ENCODE data around the gene FAM219A.

The FAM219A gene, protein sequence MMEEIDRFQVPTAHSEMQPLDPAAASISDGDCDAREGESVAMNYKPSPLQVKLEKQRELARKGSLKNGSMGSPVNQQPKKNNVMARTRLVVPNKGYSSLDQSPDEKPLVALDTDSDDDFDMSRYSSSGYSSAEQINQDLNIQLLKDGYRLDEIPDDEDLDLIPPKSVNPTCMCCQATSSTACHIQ

GRCh38 chr9:34458013-34458958 is at the start of gene FAM219A, which contains the start of gene DNAI1:
Gene FAM219A (minus strand): TSS chr9:34458570. CDS start chr9:34458263, 307 bp downstream.
Gene DNAI1 (plus strand): TSS chr9:34458805. CDS start chr9:34459006, 201 bp downstream.
- DNase-seq = peak; percentile 99

- DNase-seq = no peak
Observed at GRCh38 chr9:34507966-34508365, 49.6 kb upstream of the FAM219A start.

- no peak for DNase-seq
Observed at GRCh38 chr9:34507556-34507955, 49.2 kb upstream of the FAM219A start.

- no peak for DNase-seq
Observed at GRCh38 chr9:34506623-34507022, 48.3 kb upstream of the FAM219A start.

DNA sequence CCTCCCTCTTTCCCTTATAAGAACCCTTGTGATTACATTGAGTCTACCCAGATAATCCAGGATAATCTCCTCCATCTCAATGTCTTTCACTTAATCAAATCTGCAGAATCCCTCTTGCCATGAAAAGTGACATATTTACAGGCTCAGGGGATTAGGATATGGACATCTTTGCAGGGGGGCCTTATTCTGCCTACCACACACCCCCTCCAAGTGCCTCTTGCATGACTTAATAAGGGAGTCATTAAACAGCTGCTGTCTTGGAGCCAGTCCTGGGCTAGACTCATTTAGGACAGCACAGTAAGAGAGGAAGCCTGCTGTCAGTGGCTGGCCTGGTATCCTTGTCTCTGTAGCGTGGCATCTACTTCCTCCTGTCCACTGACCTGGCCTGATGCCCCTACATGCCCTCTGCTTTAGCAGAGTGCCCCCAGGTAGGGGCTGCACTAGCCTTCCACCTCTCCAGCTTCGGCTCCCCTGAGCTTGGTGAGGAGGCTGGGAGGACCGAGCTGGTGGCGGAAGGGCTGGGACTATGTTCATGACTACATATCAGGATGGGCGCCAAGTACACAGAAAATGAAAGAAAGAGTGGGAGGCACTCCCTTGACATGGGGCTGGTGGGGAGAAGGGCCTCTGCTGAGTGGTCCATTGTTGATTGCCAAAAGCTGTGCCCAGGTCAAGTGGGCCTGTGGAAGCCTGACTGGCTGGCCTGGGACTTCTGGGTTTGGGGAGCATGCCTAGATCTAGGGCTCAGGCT is 47.2 kb upstream of the FAM219A start:
- no peak for DNase-seq

DNA sequence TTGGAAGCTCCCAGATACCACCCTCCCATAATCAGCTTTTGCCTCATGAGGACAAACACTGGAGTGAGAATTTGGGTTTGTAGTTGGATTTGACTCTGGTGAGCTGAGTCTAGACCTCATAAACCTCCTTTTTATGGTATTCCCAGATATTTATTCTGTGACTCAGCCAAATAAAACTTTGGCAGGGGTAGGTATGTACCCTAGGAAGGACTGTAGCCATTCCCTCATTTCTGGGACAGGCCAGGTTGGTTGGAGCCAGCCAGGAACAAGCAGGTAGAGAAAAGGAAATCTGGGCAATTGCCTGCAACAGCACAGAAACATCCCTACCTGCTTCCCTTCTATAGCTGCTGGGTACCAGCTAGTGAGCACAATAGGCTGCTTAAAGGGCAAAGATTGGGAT is 45.0 kb upstream of the FAM219A start:
- no peak for DNase-seq

GRCh38 chr9:34502891-34503290 is 44.5 kb upstream of the FAM219A start:
- DNase-seq = peak; percentile 61

GRCh38 chr9:34502471-34502870 is 44.1 kb upstream of the FAM219A start:
- DNase-seq = no peak

DNA sequence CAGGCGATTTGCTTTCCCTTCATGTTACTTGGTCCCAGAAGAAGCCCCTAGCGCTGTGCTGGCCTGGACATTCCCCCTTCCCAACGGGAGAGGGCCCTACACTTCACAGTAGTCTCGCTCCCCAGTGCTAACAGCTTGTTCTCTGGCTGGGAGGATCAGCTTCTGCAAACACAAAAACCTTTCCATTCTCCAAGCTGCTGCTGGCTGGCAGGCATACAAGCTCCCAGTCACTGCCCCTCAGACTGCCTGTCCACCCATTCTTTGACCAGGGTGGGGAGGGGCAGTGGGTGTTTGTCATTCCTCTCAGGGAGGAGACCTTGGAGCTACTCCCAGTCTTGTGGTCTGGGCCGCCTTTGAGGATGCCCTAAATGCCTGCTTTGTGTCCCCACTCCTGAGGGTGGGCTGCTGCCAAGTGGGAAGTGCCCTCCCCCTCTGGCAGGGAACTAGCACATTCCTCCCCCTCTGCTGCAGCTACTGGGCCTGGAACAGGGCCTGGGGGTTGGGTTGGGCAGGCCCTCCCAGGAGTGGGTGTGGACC is 43.6 kb upstream of the FAM219A start:
- DNase-seq = peak; percentile 96

- DNase-seq = no peak
Observed at GRCh38 chr9:34501372-34501771, 43.0 kb upstream of the FAM219A start.

GRCh38 chr9:34500623-34501267 is 42.4 kb upstream of the FAM219A start:
- DNase-seq = peak; percentile 64

GRCh38 chr9:34499076-34499475 is 40.7 kb upstream of the FAM219A start:
- DNase-seq = no peak

DNA sequence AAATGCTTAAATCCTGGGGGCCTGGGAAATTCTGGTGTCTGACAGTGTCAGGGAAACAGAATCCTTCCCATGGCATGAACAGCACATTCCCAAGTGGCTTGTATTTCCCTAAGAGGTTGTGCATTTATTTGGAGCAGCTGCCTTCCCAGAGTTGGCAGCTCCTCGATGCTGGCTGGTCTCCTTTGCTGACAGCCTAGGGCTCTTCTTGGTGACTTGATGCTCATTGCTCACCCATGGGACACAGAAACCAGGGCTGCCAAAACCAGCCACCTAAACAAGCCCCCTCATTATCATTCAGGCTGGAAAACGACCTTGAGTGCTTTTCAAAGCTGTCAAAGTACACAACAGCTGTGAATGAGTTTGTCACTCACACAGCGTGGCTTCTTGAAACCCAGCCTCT is 40.2 kb upstream of the FAM219A start:
- DNase-seq = peak; percentile 50

GRCh38 chr9:34496149-34496712 is 37.9 kb upstream of the FAM219A start:
- no peak for DNase-seq

- DNase-seq = no peak
Observed at GRCh38 chr9:34493972-34494535, 35.7 kb upstream of the FAM219A start.

GRCh38 chr9:34492051-34492450 is 33.7 kb upstream of the FAM219A start:
- no peak for DNase-seq

- DNase-seq = no peak
Observed at GRCh38 chr9:34491596-34491995, 33.2 kb upstream of the FAM219A start.

GRCh38 chr9:34490760-34491159 is 32.4 kb upstream of the FAM219A start:
- no peak for DNase-seq

- no peak for DNase-seq
Observed at GRCh38 chr9:34490360-34490759, 32.0 kb upstream of the FAM219A start.

GRCh38 chr9:34486572-34486971 is 28.2 kb upstream of the FAM219A start:
- no peak for DNase-seq

DNA sequence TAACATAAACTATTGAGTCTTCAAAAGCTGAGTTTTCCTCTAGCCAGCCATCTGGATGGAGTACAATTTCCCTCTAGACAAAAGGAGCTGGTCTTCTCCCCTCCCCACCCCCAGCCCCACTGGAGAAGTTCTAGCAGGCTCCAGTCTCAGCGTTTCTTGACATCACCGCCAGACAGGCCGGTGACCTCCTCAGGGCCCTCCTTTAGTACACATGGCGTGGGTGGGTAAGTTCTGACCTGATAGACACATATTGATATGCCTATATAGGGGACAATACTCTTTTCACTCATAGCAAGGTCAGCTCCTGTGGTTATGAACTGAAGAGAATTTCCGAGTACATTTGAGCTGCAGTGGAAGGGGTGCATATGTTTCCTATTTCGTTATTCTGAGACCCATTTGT is 27.5 kb upstream of the FAM219A start:
- no peak for DNase-seq

GRCh38 chr9:34484678-34485077 is 26.3 kb upstream of the FAM219A start:
- no peak for DNase-seq

Measured in NCI-H1092 (cell line).